Heart left ventricle (tissue), 13 donors: Measurements from ENCODE around the gene RGMA.

ENCODE experiments used
- POLR2A ChIP-seq, 2 donors: fragments of 450-650 bp; IDR thresholded peaks; one replicate each; pipeline ENCODE4 v1.6.1; 2017; ENCODE audit warnings: antibody characterized with exemption in 2 of 2, mild to moderate bottlenecking in 2 of 2, moderate library complexity in 2 of 2
- TF ChIP-seq, protein P1 (sequence below), 12 donors: fragments of 200-600 bp; sonication (generic) in 4 of 12; IDR thresholded peaks; one replicate each; pipeline versions ENCODE4 v1.5.0 to v1.8.0; 2018 to 2022; ENCODE audit warnings: antibody characterized with exemption in 12 of 12, mild to moderate bottlenecking in 5 of 12
- donor health status: ischemic (EF 13 %, LVEDD 7.1; RV severe dilation, severe dysfunction).
- donor health status: DM: no; HTN: yes; CAD: no.
- donor health status: DM: no; HTN: no; CAD: no.
- donor health status: ischemic (EF 25% LVEDD 6.9; RV normal size, moderate dysfunction).
- donor health status: ischemic (EF 25% LVEDD 5.7; RV mildly dilated, moderate dysfunction).
- donor health status: ischemic (EF 35%, LVEDD 5.7; RV mildly dilated, moderate dysfunction).
- donor health status: nonischemic (EF 11% LVEDD 7.7; RV severe dilation, severe dysfunction).
- donor health status: DM: yes; HTN: yes; CAD: no.
- donor health status: PGD.
- donor health status: ischemic (EF 29% LVEDD 5.4; RV normal size, mild dysfunction).
- donor health status: nonischemic (EF 23%, LVEDD 6.1; RV moderate dilation, normal function).

DNA sequence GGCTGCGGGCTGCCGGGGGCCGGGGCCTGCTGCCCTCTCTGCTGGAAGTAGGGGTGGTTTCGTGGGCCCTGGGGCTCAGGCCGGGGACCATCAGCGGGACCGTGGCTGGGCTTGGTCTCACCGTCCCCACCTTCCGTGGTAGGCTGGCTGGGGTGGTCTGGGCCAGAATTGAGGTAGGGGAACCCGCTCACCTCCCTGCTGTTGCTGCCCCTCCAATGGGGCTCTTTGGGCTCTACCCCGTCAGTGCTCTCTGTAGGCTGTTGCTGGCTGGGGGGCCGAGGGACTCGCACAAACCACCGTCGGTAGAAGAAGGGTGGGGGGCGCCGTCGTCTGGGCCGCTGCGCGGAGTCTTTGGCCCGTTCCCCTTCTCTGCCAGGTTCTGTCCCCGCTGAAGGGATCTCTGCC, 23.4 kb downstream of the RGMA start:
- TF ChIP-seq, protein P1, sequence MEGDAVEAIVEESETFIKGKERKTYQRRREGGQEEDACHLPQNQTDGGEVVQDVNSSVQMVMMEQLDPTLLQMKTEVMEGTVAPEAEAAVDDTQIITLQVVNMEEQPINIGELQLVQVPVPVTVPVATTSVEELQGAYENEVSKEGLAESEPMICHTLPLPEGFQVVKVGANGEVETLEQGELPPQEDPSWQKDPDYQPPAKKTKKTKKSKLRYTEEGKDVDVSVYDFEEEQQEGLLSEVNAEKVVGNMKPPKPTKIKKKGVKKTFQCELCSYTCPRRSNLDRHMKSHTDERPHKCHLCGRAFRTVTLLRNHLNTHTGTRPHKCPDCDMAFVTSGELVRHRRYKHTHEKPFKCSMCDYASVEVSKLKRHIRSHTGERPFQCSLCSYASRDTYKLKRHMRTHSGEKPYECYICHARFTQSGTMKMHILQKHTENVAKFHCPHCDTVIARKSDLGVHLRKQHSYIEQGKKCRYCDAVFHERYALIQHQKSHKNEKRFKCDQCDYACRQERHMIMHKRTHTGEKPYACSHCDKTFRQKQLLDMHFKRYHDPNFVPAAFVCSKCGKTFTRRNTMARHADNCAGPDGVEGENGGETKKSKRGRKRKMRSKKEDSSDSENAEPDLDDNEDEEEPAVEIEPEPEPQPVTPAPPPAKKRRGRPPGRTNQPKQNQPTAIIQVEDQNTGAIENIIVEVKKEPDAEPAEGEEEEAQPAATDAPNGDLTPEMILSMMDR (IDR thresholded peaks at IDR 0.05) = no peak
- TF ChIP-seq POLR2A (IDR thresholded peaks at IDR 0.05) = no peak
